Ureter (tissue), 1 donor: ENCODE results near the gene CIRBP. TPM values are rescaled to one million over a fixed set of nuclear protein-coding genes. Genes with fewer than 3 reads are reported as not detected.

Source experiments
- DNase-seq: peaks from one replicate; pipeline ENCODE4 v3.0.0-alpha.2; 2020; ENCODE audit warnings: low spot score
- total RNA-seq: library from RNA; stranded (reverse); gene quantifications from one replicate; pipeline ENCODE4 v1.2.4, GENCODE V29; 2023
- donor health status: DM: yes; HTN: yes; CAD: no.

Gene CIRBP
- total RNA-seq, 1 donor from 2014 or later: 524 TPM

DNA sequence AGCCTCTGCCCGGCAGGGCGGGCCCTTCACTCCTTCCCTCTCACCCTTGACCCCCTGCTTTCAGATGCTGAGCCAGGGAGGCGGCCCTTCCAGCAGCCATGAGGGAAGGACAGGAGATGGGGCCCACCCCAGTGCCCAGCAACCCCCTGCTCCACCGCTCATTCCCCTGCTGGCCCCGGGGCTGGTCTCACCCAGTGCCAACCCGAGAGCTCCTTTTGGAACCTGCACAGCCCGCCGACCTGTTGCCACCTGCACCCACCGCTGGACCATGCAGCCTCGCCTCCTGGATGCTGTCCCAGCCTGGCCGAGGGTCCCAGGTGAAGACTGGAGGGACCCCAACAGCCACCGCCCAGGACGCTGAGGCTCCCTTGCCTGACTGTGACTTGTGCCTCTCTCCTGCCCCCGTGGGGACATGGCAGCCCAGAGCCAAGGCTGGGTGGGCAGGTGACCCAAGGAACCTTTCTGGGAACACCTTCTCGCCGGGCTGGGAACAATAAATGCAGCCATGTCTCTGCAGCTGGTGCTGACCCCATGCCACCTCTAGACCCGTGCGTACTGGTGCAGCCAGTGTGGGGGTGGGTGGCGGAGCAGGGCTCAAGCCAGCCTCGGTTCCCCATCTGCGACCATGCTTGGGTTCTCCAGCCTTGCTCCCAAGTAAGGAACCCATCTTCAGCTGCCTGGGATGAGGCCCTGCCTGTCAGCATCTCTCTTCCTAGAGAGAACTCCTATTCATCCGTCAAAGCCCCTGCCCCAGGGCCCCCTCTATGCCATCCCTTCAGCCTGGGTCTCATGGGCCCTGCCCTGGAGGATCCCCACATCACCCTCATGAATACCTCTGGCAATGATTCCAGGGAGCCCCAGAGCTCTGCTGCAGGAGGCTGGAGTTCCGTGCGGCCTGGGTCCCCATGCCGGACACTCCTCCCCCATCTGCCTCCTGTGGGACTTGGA lies 9.9 kb downstream of the CIRBP start:
- DNase-seq: no peak

DNA sequence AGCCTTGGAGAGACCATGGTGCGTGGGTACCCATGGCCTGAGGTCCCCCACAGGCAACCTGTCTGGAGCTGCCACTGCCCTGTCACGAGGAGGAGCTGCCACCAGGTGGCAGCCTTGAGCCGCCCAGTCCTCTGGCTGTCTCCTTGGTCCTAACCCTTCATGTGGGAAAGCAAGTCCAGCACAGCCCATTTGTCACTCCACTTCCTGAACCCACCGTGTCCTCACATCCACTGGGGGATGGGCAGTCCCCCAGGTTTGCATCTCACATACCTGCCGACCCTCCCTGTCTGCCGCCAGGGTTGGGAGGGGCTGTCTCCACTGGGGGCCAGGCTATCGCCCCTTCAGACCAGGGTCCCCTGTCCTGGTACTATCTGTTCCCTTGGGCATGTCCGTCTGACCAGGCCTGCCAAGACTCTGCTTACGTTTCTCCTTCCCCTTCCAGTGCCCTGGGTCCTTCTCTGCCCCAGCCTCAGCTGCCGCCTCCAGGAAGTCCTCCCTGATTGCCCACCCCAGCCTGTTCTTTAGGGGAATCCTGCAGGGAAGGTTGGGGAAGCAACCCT lies 10.7 kb downstream of the CIRBP start:
- DNase-seq: peak; percentile 87

DNA sequence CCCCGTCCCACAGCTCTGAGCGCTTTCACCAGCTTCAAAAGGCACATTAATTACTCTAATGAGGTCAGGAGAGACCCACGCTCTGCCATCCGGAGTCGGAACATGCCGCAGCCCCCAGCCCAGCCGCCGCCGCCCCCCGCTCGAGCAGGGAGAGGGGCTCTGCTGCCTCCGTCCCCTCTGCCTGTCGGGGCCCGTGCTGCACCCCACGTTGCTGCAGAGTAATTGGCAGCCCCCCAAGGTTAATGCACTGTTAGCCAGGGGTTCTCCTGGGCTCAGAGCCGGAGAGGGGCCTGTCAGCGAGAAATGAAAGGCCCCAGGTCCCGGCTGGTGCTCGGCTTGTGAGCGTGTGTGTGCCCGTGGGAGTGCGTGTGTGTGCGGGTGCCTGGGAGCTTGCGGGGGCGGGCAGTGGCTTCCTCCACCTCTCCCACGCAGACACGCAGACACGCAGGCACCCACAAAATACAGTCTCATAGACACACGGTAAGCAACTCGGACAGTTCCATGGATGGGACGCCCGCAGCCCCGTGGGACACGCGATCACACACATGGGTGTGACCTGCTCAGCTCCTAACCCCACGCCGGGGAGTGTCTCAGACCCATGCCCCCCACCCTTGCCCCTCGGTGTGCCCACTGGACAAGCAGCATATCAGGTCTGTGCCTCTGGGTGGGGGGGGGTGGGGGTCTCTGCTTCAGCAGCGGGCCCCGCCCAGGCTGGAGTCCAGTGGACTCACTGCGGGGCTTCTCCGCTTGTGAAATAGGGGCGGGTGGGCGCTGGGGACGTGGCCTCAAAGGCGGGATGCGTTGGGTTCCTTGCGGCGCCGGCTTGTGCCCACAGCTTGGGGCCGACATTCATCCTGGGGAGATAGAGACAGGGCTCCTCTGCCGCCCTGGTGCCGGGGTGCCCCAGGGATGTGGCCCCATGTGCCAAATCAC lies 11.8 kb downstream of the CIRBP start:
- DNase-seq: no peak

DNA sequence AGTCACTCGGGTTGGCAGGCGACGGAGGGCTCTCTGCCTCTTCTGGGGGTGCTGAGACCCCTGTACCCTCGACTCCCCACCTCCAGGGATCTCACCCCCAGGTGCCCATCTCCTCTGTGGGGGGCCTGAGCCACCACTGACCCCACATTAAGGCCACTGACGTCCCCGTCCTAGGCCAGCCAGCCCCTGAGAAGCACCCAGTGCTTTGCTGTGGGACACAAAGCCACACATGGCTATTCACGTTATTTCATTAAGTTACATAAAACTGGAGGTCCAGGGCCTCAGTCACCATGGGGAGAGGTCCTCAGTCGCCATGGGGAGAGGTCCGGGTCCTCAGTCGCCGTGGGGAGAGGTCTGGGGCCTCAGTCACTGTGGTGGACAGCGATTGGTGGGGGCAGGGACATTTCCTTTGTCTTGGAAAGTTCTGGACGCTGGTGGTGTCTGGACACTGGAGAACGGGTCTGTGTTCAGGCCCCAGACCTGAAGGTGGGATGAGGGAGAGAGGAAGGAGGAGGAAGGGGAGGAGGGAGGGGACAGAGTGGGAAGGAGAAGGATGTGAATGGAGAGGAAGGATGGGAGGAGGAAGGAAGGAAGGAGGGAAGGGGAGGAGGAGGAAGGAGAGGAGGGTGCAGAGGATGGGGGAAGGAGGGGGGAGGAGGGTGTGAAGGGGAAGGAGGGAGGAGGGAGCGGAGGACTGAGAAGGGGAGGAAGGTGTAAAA lies 12.6 kb downstream of the CIRBP start:
- no peak for DNase-seq

DNA sequence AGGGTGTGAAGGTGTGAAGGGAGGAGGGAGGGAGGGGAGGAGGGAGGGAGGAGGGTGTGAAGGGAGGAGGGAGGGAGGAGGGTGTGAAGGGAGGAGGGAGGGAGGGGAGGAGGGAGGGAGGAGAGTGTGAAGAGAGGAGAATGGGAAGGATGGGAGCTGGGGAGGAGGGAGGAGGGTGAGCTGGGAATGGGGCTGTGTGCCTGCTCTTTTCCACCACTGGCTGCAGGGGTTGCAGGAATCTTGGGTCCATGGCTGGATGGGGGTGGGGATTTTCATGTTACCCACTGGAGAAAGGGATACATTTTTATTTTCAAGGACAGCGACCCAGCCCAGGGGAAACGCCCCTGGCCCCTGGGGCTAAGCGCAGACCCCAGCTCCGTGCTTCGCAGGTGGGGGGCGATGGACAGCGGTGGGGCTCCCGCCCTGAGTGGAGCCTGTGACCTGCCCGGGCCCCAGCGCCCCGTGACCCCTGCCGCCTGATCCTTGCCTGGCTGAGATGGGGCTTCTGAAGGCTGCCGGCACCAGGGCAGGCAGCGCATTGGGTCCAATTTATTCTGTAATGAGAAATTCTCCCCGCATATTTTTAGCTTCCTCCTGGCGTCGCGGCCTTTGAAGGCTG lies 13.6 kb downstream of the CIRBP start:
- no peak for DNase-seq

DNA sequence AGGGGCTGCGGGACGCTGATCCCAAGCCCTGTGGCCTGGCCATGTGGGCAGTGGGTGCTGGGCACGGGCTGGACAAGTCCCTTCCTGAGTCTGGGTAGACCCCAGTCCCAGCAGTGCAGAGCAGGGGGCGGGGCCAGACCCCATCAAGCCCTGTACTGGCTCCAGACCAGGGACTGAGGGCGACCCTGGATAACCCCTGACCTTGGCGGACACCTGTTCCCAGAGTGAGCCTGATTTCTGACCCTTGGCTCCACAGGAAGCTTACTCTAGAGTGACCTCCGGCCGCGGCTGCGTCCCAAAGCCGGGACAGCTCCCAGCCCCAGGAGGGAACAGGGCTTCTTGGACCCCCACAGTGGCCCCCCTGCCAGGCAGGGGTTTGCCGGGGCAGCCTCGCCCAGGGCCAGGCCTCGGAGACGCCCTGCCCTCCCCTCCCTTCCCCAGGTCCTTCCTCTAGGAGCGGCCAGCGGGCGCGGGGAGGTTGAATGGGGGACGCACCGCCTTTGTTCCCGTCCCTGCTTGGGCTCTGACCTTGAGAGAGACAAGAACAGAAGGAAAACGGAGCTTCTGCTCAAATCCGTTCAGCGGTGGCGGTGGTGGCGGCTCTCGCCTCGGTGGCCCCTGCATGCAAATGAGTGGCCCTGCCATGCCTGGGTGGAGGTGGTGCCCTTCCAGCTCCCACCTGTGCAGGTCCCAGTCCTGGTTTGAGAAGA lies 14.2 kb downstream of the CIRBP start:
- DNase-seq: no peak

DNA sequence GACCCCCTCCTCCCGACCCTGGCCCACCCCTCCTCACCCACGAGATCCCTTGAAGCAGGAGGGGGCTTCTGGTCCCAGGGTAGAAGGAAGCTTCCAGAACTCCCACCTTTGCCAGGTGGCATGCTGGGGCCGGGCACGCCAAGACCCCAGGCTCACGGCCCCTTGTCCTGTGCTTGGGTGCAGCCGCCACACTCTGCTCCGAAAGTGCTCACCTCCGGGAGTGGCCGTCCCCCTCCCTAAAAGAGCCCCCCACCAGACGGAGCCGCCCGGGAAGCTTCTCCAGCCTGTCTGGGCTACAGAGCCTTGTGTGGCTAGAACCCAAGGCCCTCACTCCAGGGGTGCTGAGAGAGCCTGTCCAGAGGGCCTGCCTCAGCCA lies 14.8 kb downstream of the CIRBP start:
- no peak for DNase-seq

DNA sequence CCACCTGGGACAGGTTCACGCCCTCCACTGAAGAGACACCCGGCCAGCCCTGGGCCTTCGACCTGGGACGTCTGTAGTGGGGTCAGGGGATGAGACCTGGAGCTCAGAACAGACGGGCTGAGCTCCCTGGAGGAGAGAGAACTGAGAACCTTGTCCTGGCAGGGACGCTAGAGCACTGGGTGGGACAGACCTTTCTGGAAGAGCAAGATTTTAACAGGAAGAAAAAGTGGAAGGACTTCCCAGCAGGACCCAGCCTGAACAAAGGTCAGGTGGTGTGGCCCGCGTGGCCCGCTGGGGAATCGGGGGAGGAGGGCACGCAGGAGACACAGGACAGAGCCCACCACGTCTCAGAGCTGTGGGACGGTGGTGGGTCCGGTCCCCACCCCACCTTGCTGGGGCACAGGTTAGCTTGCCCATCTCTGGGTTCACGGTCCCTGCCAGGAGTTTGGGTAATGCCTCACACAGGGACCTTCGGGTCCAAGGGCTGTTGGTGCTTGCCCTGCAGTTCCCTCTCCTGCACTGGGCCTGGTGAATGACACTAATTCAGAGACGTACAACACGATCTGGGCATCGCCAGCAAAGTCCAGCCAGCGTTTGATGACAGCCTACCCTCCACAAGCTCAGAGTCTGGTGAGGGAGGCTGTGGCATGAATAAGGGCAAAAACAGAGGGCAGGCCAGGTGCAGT lies 15.3 kb downstream of the CIRBP start:
- DNase-seq: no peak

DNA sequence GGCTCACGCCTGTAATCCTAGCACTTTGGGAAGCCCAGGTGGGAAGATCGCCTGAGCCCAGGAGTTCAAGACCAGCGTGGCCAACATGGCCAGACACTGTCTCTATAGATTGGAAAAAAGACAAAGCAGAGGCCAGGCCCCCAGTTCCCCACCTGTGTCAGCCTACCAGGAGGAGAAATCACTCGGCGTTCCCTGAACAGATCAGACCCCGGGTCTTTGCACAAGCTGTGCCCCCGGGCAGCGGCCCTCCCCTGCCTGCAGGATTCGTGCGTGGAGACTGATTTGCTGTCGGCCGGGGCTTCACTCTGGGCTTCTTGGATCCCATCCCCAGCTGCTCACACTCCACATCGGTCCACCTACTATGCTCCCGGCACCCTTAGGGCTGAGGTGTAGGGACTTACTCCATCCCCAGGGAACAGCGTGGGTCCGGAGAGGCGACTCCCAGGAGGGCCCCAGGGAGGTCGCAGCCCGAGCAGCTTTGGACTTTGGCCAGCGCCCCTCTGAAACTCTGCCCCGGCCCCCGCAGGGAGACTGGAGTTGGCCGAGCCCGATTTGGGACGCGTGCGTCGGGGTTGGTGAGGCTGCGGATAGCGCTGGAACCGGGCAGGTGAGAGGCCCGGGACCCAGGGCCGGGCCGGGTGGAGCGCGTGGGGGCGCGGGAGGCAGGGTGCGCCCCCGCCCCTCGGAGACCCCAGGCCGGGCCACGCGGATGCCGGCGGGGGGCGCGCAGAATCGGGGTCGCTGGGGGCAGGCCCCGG lies 16.0 kb downstream of the CIRBP start:
- no peak for DNase-seq

DNA sequence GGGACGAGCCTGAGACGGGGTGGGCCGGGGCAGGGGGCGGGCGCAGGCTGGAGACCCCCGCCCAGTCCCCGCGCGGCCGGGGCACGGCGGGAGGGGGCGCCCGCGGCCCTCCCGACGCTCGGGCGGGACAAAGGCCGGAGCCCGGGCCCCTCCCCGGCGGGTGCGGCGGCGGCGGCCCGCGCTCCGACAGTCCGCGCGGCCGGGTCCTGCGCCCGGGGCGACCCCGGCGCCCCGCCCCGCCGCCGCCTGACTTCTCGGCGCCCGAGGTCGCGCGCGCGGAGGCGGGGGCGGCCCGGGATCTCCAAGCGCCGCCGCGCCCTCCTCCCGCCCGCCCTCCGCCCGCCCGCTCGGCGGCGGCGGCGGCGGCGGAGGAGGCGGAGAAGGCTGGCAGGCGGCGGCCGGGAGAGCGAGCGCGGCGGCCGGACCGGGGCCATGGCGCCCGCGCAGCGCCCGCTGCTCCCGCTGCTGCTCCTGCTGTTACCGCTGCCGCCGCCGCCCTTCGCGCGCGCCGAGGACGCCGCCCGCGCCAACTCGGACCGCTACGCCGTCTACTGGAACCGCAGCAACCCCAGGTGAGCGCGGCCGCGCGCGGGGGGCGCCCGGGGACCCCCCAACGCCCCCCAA lies 16.7 kb downstream of the CIRBP start, which contains the start of gene EFNA2:
Gene EFNA2 (plus strand): TSS at position 137 of the 624 bp plus-strand sequence. CDS start 296 bp downstream, at position 433.
- no peak for DNase-seq

DNA sequence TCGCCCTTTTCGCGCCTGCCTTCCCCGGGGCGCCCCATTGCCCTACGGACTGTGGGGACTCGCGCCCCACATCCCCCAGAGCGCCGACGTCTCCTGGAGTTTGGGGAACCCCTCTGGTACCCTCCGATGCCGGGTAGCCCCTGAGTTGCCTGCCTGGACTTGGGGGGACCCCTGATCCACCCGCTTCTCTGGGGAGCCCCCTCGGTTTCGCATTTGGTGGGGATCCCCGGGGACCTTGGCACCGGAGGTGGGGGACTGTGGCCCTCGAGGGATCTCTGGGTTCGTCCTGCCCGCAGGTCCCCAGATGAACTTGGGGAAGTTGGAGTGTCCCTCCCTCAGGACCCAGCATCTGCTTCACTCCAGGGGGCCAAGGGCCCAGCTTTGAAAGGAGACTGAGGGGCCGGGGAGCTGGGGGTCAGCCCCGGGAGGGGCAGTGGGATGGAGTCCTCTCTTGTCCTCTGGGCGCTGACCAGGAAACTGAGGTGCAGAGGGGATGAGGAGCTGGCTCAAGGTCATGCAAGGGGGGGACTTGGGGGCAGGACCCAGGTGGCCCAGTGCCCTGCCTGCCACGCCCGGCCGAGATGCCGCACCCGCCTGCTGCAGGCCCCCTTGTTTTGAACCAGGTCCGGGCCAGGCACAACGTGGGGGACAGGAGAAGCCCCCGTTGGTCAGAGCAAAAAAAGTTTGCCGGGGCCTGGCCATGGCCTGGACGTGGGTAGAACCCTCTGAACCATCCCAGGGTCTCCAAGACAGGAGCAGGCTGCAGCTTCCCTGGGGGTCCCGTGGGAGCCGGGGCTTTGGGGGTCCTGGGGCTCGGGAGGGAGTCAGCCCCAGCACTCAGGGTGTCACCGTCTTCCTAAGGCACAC lies 17.6 kb downstream of the CIRBP start:
- DNase-seq: no peak

DNA sequence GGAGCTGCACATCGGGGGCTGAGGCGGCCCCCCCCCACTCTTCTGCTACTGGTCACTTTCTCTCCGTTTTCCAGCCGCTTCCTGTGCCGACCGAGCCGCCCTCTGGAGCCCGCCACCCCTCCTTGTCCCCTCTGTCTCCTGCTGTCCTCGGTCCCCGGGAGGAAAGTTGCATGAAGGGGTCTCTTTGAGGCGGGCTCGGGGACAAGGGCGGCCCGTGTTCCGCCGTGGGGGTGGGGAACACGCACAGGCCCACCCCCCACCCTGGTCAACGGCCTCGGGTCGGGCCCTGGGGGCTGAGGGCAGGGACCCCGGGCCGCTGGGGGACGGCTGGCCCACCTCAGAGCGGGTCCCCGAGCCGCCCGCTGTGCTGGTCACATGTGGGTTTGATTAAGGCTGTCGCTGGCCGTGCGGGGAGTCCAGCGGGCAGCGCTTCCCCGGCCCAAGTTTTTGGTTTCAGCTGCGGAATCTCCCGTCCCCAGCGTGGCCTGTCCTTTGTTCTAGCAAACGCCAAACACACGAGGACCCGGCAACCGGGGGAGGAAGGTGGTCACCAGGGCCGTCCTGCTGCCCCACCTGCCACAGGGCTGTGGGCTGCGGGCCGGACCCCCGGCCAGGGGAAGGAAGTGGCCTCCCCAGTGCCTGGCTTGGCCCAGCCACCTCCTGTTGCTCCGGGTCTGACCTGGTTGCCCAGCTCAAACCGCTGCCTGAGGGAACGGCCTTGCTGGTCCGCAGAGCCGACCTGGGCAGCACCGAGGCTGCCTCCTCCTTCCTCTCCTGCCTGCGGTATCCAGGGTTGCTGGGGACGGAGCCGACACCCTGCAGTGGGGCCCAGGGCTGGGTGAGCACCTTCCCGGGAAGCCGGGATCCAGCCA lies 18.5 kb downstream of the CIRBP start:
- DNase-seq: no peak

DNA sequence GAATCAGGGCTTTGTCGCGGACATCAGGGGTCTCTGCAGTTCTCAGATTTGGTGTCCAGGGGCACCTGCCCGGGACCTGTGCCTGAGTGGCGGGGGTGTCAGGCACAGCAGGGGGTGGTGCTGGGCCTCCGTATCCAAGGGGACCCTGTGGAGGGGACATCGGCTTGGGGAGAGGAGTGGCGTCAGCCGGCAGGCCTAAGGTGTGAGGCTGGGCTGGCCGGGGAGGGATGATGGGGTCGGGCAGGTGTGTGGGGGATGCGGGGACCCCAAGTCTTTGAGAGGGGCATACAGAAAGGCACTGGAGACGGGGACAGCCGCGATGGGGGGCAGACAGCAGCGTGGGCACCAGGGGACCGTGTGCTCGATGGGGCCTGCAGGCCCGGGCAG lies 19.1 kb downstream of the CIRBP start:
- no peak for DNase-seq

DNA sequence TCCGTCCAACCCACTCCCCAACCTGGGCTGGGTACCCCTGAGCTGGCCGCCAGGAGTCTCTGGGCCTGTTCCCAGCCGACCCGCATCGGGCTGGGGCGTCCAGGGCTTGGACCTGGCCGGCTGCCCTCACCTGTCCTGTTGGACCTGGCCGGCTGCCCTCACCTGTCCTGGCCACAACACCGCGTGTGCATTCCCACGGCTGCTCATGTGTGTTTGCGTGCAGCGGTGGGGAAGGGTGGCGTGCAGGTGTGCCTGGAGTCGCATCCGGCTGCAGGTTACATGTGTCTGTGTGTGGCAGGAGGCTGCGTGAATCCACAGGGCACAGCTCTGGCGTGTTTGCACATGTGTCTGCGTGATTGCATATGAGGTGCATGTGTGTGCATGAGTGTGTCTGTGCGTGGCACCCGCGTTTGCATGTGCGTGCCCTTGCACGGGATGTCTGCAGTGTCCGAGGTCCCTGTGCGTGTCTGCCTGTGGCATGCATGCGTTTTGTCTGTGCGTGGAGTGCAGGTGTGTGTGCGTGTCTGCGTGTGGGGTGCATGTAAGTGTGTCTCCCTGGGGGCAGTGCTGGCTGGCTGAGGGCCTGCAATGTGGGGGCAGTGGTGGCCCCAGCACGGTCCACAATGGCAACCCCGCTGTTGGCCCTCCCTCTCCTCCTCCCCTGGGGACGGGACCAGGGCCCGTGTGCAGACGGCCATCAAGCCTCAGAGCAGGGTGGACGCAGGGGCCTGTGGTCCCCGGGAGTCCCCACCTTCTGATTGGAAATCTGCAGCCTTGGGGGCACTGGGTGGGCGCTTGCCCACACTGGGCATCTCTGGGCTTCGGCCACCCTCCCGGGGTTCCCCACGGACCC lies 19.9 kb downstream of the CIRBP start:
- DNase-seq: no peak

DNA sequence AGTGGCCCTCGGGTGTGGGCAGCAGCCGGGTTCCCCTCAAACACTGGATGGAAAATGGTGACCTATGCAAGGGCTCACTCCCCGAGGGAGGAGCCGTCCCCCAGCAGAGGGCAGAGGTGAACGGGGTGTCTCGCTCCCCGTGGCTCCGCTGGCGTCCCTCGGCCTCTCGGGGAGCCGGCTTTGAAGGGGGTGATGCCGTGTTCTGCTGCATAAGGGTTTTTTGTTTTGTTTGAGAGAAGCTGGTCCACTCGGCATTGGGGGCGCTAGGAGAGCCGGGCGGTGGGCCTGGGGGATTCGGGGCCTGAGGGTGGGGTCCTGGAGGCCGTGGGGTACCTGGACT lies 20.5 kb downstream of the CIRBP start:
- no peak for DNase-seq

DNA sequence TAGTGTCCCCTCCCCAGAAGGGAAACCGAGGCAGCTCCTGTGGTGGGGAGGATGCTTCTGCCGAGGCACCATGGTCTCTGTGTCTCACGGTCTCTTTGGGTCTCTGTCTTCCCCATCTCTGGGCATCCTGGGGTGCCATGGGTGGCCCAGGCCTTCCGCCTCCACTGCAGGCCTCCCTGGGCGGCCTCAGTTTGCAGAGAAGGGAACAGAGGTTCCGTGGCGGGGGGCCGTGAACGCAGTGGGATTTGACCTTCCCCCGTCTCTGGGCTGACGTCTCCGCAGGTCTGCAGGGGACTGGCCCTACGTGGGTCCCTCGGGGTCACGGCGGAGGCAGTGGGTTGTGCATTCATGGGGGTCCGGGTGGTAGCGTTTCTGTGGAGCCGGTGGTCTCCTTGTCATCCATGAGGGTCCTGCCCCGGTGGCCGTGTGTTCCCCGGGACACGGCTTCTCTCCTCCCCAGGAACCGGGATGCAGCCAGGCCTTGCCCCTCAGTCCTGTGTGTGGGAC lies 21.1 kb downstream of the CIRBP start:
- DNase-seq: no peak
